WERI-Rb-1 (cell line): Measurements from ENCODE around the gene TFPI2.

ENCODE experiments used
- DNase-seq: peaks from one replicate; pipeline ENCODE4 v3.0.0-alpha.2; 2020
- H3K27ac ChIP-seq: fragments of 250-450 bp; sonication (Bioruptor Pico); 2 replicates; pipeline ENCODE4 v1.5.1; 2020; ENCODE audit warnings: mild to moderate bottlenecking, moderate library complexity
- H3K27me3 ChIP-seq: fragments of 250-450 bp; sonication (Bioruptor Pico); 2 replicates; pipeline ENCODE4 v1.5.1; 2021; ENCODE audit warnings: mild to moderate bottlenecking, low read depth, moderate library complexity; ENCODE audit not compliant: insufficient read depth, severe bottlenecking
- H3K36me3 ChIP-seq: fragments of 250-450 bp; sonication (Bioruptor Pico); 2 replicates; pipeline ENCODE4 v1.5.1; 2020; ENCODE audit warnings: mild to moderate bottlenecking, moderate library complexity
- H3K4me3 ChIP-seq: 2 replicates; pipeline ENCODE4 v1.5.1; 2011; ENCODE audit warnings: low read depth, mild to moderate bottlenecking, control low read depth, low read length
- H3K9me3 ChIP-seq: fragments of 250-450 bp; sonication (Bioruptor Pico); 2 replicates; pipeline ENCODE4 v1.5.1; 2021; ENCODE audit warnings: mild to moderate bottlenecking, moderate library complexity; ENCODE audit not compliant: severe bottlenecking
- TF ChIP-seq, protein P1 (sequence below): IDR thresholded peaks from 2 replicates; pipeline ENCODE4 v1.5.1; 2011; ENCODE audit warnings: low read depth, mild to moderate bottlenecking, control low read depth, inconsistent platforms, low read length

The TFPI2 gene

DNA sequence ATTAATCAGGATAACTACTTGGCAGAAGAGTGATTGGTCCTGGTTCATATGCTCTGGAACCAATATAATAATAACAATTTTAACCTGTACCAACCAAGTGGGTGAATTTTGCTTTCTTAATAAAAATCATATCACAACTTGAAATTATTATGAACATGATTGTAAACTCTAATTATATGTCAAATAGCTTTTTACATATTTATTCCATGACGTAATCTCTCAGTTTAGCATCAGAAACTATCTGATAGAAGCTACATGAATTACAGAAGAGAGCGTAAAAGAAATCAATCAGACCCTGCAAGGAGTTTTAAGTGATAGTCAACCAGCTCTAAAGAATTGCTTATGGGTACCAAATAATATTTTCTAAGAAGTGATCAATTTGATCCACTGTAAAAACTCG, 41.1 kb upstream of the TFPI2 start:
- no peak overlapping the region for H3K27ac ChIP-seq
- no peak overlapping the region for H3K4me3 ChIP-seq
- TF ChIP-seq, protein P1, sequence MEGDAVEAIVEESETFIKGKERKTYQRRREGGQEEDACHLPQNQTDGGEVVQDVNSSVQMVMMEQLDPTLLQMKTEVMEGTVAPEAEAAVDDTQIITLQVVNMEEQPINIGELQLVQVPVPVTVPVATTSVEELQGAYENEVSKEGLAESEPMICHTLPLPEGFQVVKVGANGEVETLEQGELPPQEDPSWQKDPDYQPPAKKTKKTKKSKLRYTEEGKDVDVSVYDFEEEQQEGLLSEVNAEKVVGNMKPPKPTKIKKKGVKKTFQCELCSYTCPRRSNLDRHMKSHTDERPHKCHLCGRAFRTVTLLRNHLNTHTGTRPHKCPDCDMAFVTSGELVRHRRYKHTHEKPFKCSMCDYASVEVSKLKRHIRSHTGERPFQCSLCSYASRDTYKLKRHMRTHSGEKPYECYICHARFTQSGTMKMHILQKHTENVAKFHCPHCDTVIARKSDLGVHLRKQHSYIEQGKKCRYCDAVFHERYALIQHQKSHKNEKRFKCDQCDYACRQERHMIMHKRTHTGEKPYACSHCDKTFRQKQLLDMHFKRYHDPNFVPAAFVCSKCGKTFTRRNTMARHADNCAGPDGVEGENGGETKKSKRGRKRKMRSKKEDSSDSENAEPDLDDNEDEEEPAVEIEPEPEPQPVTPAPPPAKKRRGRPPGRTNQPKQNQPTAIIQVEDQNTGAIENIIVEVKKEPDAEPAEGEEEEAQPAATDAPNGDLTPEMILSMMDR, result no peak
- no peaks in the 10 kb centered on the region for H3K36me3 ChIP-seq
- peaks cover 3% of the 10 kb centered on the region for H3K9me3 ChIP-seq
- no peaks in the 10 kb centered on the region for H3K27me3 ChIP-seq
- no peak for DNase-seq

DNA sequence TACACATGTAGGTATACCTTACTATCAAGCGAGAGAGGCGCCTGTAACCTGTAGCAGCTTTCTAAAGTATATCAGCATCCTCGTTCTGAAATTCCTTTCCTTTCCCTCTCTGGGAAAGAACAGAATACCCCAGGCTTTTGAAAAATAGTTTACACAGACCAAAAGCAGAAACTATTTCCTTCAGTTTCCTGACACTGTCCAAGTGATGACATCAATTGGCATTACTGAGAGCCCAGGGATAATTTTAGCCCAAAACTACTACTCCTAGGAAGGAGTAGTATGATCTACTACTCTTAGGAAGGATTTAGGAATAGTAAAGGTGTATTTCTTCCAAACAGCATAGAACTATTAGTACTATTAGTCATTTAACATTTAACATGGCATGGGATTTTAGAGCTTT, 37.0 kb upstream of the TFPI2 start:
- Histone ChIP-seq H3K9me3 (no peaks in the 10 kb centered on the region), H3K27ac (no peak overlapping the region), H3K4me3 (no peak overlapping the region), H3K27me3 (no peaks in the 10 kb centered on the region), H3K36me3 (no peaks in the 10 kb centered on the region)
- no peak for DNase-seq
- TF ChIP-seq, protein P1, result no peak

GRCh38 chr7:93926800-93927199, 36.2 kb upstream of the TFPI2 start:
- Histone ChIP-seq H3K27me3 (no peaks in the 10 kb centered on the region), H3K27ac (no peak overlapping the region), H3K36me3 (no peaks in the 10 kb centered on the region), H3K4me3 (no peak overlapping the region), H3K9me3 (no peaks in the 10 kb centered on the region)
- DNase-seq, result no peak
- TF ChIP-seq, protein P1, result no peak

GRCh38 chr7:93923942-93924341, 33.4 kb upstream of the TFPI2 start:
- TF ChIP-seq, protein P1, result no peak
- Histone ChIP-seq H3K4me3 (no peak overlapping the region), H3K9me3 (no peaks in the 10 kb centered on the region), H3K27me3 (no peaks in the 10 kb centered on the region), H3K27ac (no peak overlapping the region), H3K36me3 (no peaks in the 10 kb centered on the region)
- no peak for DNase-seq

DNA sequence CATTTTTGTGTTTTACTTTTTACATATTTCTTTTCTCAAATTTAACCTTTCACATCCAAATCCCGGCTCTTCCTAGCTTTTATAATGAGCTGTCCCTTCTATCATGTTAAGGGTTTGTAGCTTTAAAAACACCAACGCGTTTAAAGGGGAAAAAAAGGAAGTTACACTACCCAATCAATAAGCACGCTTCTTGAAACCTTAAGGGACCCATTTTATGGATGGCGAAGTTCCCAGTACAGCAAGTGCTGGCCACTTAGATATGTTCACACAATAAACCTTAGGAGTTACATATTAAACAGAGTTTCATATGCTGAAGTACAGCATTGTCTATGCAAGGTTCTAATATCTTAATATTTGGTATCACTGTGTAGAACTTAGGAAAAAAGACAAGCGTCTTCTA, 32.7 kb upstream of the TFPI2 start:
- Histone ChIP-seq H3K9me3 (no peaks in the 10 kb centered on the region), H3K27ac (no peak overlapping the region), H3K27me3 (no peaks in the 10 kb centered on the region), H3K36me3 (no peaks in the 10 kb centered on the region), H3K4me3 (no peak overlapping the region)
- TF ChIP-seq, protein P1, result no peak
- no peak for DNase-seq
